ENCODE results near the gene CLCNKB.

CLCNKB gene

GRCh38 chr1:16078925-16079656 is 35.5 kb downstream of the CLCNKB start:
- no peak overlapping the region for H2BK15ac ChIP-seq (ENCODE audit: low read length)
- H3K27me3 ChIP-seq (ENCODE audit: control insufficient read depth in 3 of 3, insufficient read depth in 3 of 3, low read depth in 1 of 3, low read length in 3 of 3): peaks cover 0 to 30% (median 6%) of the 10 kb centered on the region in 3 experiments
- peaks cover 0 to 2% of the 10 kb centered on the region in 2 donors for H3K9me3 ChIP-seq (replicated peaks in 1 of 2; ENCODE audit: control insufficient read depth in 2 of 2, insufficient read depth in 1 of 2, low read depth in 1 of 2, low read length in 2 of 2)
- no peaks in the 10 kb centered on the region for H3K36me3 ChIP-seq (replicated peaks in 1 of 2; ENCODE audit: control insufficient read depth in 2 of 2, insufficient read depth in 2 of 2, low read length in 2 of 2)
- H3K4ac ChIP-seq (ENCODE audit: low read length): peak overlapping the region; percentile 45
- no peak overlapping the region for H2BK12ac ChIP-seq (ENCODE audit: low read length)
- H4K8ac ChIP-seq (ENCODE audit: low read depth, low read length): no peak overlapping the region
- DNase-seq (ENCODE audit: low spot score): peak; percentile 66
- WGBS, 2 donors (ENCODE audit: extremely low coverage in 2 of 2, insufficient read length in 2 of 2, insufficient replicate concordance in 1 of 2): no CpG with 5 or more reads among the region's 10 CpGs
- no peak overlapping the region for H3K4me3 ChIP-seq (ENCODE audit: low read length in 2 of 2)
- H3K79me1 ChIP-seq (ENCODE audit: low read depth, low read length): no peaks in the 10 kb centered on the region
- H3K18ac ChIP-seq (ENCODE audit: low read length): peak overlapping the region; percentile 93
- peak overlapping the region; percentile 9 for H2BK5ac ChIP-seq (ENCODE audit: low read length)
- H3K14ac ChIP-seq (ENCODE audit: low read length): peak overlapping the region; percentile 73
- peak overlapping the region; percentile 90 for H2AFZ ChIP-seq (ENCODE audit: low read length)
- H3K4me1 ChIP-seq (ENCODE audit: control insufficient read depth in 2 of 2, insufficient read depth in 1 of 2, low read depth in 1 of 2, low read length in 2 of 2): peaks cover 8 to 12% of the 10 kb centered on the region in 2 donors
- no peak overlapping the region for H2BK120ac ChIP-seq (ENCODE audit: low read depth, low read length)
- peak overlapping the region; percentile 92 for H3K23ac ChIP-seq (ENCODE audit: low read depth, low read length, poor library complexity)
- H3K9ac ChIP-seq (ENCODE audit: low read depth, low read length, poor library complexity): no peak overlapping the region
- H4K91ac ChIP-seq (ENCODE audit: low read depth, low read length, poor library complexity): no peak overlapping the region
- H3K27ac ChIP-seq (replicated peaks; ENCODE audit: low read length): no peak overlapping the region
- H2AK5ac ChIP-seq (ENCODE audit: low read depth, low read length): peak overlapping the region; percentile 12
- no peak overlapping the region for H3K4me2 ChIP-seq (ENCODE audit: insufficient read depth, low read length, poor library complexity, severe bottlenecking)

- Histone ChIP-seq H3K4me1 (ENCODE audit: control insufficient read depth in 2 of 2, insufficient read depth in 1 of 2, low read depth in 1 of 2, low read length in 2 of 2) (peaks cover 8% of the 10 kb centered on the region in 2 donors), H3K36me3 (replicated peaks in 1 of 2; ENCODE audit: control insufficient read depth in 2 of 2, insufficient read depth in 2 of 2, low read length in 2 of 2) (no peaks in the 10 kb centered on the region), H4K8ac (ENCODE audit: low read depth, low read length) (no peak overlapping the region), H4K91ac (ENCODE audit: low read depth, low read length, poor library complexity) (no peak overlapping the region), H2BK120ac (ENCODE audit: low read depth, low read length) (no peak overlapping the region), H3K27ac (replicated peaks; ENCODE audit: low read length) (no peak overlapping the region), H3K9ac (ENCODE audit: low read depth, low read length, poor library complexity) (no peak overlapping the region), H2BK12ac (ENCODE audit: low read length) (peak overlapping the region; percentile 16), H2BK15ac (ENCODE audit: low read length) (peak overlapping the region; percentile 97), H3K4me3 (ENCODE audit: low read length in 2 of 2) (no peak overlapping the region), H3K79me1 (ENCODE audit: low read depth, low read length) (no peaks in the 10 kb centered on the region), H2BK5ac (ENCODE audit: low read length) (no peak overlapping the region), H3K4ac (ENCODE audit: low read length) (no peak overlapping the region), H3K27me3 (ENCODE audit: control insufficient read depth in 3 of 3, insufficient read depth in 3 of 3, low read depth in 1 of 3, low read length in 3 of 3) (peaks cover 0 to 23% (median 2%) of the 10 kb centered on the region in 3 experiments), H2AK5ac (ENCODE audit: low read depth, low read length) (peak overlapping the region; percentile 25), H3K4me2 (ENCODE audit: insufficient read depth, low read length, poor library complexity, severe bottlenecking) (no peak overlapping the region), H3K14ac (ENCODE audit: low read length) (no peak overlapping the region), H3K9me3 (replicated peaks in 1 of 2; ENCODE audit: control insufficient read depth in 2 of 2, insufficient read depth in 1 of 2, low read depth in 1 of 2, low read length in 2 of 2) (no peaks in the 10 kb centered on the region), H2AFZ (ENCODE audit: low read length) (no peak overlapping the region), H3K23ac (ENCODE audit: low read depth, low read length, poor library complexity) (peak overlapping the region; percentile 11), H3K18ac (ENCODE audit: low read length) (no peak overlapping the region)
- WGBS, 2 donors (ENCODE audit: extremely low coverage in 2 of 2, insufficient read length in 2 of 2, insufficient replicate concordance in 1 of 2): no CpG with 5 or more reads among the region's 5 CpGs
- no peak for DNase-seq (ENCODE audit: low spot score)
These were observed 37.0 kb downstream of the CLCNKB start for GRCh38 chr1:16080422-16081150.

GRCh38 chr1:16081636-16082035 is 38.1 kb downstream of the CLCNKB start:
- Histone ChIP-seq H3K27me3 (ENCODE audit: control insufficient read depth in 3 of 3, insufficient read depth in 3 of 3, low read depth in 1 of 3, low read length in 3 of 3) (peaks cover 0 to 12% (median 0%) of the 10 kb centered on the region in 3 experiments), H2BK5ac (ENCODE audit: low read length) (peak overlapping the region; percentile 84), H3K36me3 (replicated peaks in 1 of 2; ENCODE audit: control insufficient read depth in 2 of 2, insufficient read depth in 2 of 2, low read length in 2 of 2) (no peaks in the 10 kb centered on the region), H2BK12ac (ENCODE audit: low read length) (peak overlapping the region; percentile 82), H3K4me1 (ENCODE audit: control insufficient read depth in 2 of 2, insufficient read depth in 1 of 2, low read depth in 1 of 2, low read length in 2 of 2) (peaks cover 8% of the 10 kb centered on the region in 2 donors), H4K91ac (ENCODE audit: low read depth, low read length, poor library complexity) (no peak overlapping the region), H2AFZ (ENCODE audit: low read length) (no peak overlapping the region), H3K9ac (ENCODE audit: low read depth, low read length, poor library complexity) (no peak overlapping the region), H4K8ac (ENCODE audit: low read depth, low read length) (no peak overlapping the region), H3K79me1 (ENCODE audit: low read depth, low read length) (no peaks in the 10 kb centered on the region), H3K18ac (ENCODE audit: low read length) (peak overlapping the region; percentile 52), H3K9me3 (replicated peaks in 1 of 2; ENCODE audit: control insufficient read depth in 2 of 2, insufficient read depth in 1 of 2, low read depth in 1 of 2, low read length in 2 of 2) (no peaks in the 10 kb centered on the region), H2AK5ac (ENCODE audit: low read depth, low read length) (peak overlapping the region; percentile 48), H2BK120ac (ENCODE audit: low read depth, low read length) (peak overlapping the region; percentile 14), H3K23ac (ENCODE audit: low read depth, low read length, poor library complexity) (no peak overlapping the region), H2BK15ac (ENCODE audit: low read length) (peak overlapping the region; percentile 54), H3K4me3 (ENCODE audit: low read length in 2 of 2) (no peak overlapping the region), H3K27ac (replicated peaks; ENCODE audit: low read length) (no peak overlapping the region), H3K4me2 (ENCODE audit: insufficient read depth, low read length, poor library complexity, severe bottlenecking) (no peak overlapping the region), H3K4ac (ENCODE audit: low read length) (no peak overlapping the region), H3K14ac (ENCODE audit: low read length) (no peak overlapping the region)
- no peak for DNase-seq (ENCODE audit: low spot score)
- no CpG with 5 or more reads among the region's 9 CpGs for WGBS, 2 donors (ENCODE audit: extremely low coverage in 2 of 2, insufficient read length in 2 of 2, insufficient replicate concordance in 1 of 2)

All from neuronal stem cell (in vitro differentiated cells).